ENCODE data around the gene CBX8. TPM values are rescaled to one million over a fixed set of nuclear protein-coding genes. Genes with fewer than 3 reads are reported as not detected.

The CBX8 gene
- total RNA-seq, 2 experiments from 2014 or later = 7.0 to 9.4 TPM

DNA sequence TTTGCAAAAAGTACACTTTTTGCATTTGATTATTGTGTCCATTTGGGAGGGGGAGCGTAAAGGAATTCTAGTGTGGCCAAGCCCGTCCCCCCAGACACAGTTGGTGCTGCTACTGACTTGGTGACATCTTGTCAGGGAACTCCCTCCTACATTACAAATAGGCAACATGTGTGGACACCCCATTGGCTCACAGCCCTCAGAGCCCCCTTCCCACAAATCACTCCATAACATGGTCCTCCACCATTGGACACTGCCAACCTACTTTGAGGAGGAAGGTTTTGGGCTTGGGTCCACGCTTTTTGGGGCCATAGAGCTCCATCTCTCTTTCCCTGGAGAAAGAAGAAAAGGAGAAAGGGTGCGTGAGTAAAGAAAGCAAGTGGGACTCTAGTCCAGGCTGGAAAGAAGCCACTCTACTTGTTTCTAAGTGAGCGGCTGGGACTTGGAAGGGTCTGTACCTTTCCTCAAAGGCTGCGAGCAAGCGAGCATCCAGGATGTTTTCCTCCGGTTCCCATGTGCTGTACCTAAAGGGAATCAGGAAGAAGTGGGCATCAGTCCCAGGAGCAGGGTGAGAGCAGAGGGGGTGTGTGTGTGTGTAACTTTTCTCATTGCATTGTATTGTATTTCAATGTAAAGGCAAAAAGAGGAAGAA is 958 bp downstream of the CBX8 start:
- POLR2A ChIA-PET = interaction anchor here (1.1 to 1.5 kb wide), 3 partner anchors 15 to 49 kb away, joined by 3 to 5 read pairs (median 4); partner anchors contain the start of gene CBX2

DNA sequence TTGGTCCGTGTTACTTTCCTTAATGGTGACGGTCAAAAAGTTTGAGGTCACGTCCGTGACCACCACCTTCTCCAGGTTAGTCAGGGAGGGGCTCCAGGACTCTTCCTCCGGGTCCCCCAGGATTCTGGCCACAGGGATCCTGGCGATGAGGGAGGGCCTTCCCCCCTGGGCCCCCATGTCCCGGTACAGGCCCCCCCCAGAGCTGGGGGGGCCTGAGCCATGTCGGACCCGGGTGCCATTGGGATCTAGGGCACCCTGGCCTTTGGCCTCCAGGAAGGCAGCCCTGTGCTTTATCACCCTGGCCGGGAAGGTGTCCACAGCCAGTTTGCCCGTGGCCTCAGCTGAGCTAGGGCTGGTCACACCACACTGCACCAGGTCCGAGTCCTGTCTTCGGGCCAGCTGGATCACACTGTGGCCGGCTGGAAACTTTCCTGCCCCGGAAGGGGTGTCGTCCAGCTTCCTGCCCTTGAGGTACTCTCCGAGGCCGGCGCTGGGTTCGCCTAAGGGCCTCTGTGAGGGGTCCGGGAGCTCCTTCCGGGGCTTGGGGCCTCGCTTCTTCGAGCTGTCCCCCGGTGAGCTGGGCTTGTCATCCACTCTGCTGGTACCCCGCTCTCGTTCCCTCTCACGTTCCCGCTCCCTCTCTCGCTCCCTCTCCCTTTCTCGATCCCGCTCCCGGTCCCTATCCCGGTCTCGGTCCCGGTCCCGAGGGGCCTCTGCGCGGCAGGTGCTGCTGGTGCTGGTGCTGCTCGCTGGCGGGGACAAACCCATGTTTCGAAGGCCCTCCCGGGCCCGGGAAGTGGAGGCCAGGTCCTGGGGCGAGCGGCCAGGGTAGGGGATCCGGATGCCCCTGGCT is 2.0 kb downstream of the CBX8 start:
- peaks cover 3% of the 10 kb centered on the region for H3K36me3 Mint-ChIP-seq (ENCODE audit: low read depth)
- CTCF ChIA-PET = interaction anchor here (1.1 to 1.8 kb wide), 3 partner anchors 45 to 197 kb away, joined by 3 to 6 read pairs (median 6); partner anchors contain the start of gene CBX4
- TF ChIP-seq, protein P1, sequence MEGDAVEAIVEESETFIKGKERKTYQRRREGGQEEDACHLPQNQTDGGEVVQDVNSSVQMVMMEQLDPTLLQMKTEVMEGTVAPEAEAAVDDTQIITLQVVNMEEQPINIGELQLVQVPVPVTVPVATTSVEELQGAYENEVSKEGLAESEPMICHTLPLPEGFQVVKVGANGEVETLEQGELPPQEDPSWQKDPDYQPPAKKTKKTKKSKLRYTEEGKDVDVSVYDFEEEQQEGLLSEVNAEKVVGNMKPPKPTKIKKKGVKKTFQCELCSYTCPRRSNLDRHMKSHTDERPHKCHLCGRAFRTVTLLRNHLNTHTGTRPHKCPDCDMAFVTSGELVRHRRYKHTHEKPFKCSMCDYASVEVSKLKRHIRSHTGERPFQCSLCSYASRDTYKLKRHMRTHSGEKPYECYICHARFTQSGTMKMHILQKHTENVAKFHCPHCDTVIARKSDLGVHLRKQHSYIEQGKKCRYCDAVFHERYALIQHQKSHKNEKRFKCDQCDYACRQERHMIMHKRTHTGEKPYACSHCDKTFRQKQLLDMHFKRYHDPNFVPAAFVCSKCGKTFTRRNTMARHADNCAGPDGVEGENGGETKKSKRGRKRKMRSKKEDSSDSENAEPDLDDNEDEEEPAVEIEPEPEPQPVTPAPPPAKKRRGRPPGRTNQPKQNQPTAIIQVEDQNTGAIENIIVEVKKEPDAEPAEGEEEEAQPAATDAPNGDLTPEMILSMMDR (IDR thresholded peaks at IDR 0.05) = no peak
- H3K9me3 Mint-ChIP-seq = no peaks in the 10 kb centered on the region
- H3K27ac Mint-ChIP-seq = no peak overlapping the region
- peaks cover 36% of the 10 kb centered on the region for H3K27me3 Mint-ChIP-seq
- no peak overlapping the region for H3K4me3 Mint-ChIP-seq
- POLR2A ChIA-PET = interaction anchor here (0.6 to 1.4 kb wide), 5 partner anchors 9 to 312 kb away, joined by 3 to 4 read pairs (median 3); partner anchors contain the start of gene CBX2
- ATAC-seq (no peak), DNase-seq (no peak)
- peaks cover 23% of the 10 kb centered on the region for H3K4me1 Mint-ChIP-seq (ENCODE audit: low read depth)
- intact Hi-C loops (cut with micrococcal nuclease) = loop anchor here (5.0 kb wide), 2 partner anchors 42 to 197 kb away; partner anchors contain the start of gene CBX4

More for the DNA sequence above, 958 bp downstream of the CBX8 start:
- intact Hi-C loops (cut with micrococcal nuclease) = loop anchor here (5.0 kb wide), 2 partner anchors 41 to 196 kb away; partner anchors contain the start of gene CBX4
- no peak for DNase-seq
- H3K27ac Mint-ChIP-seq = no peak overlapping the region
- H3K9me3 Mint-ChIP-seq = no peaks in the 10 kb centered on the region
- ATAC-seq = no peak
- H3K27me3 Mint-ChIP-seq = peaks cover 35% of the 10 kb centered on the region
- H3K4me1 Mint-ChIP-seq (ENCODE audit: low read depth) = peaks cover 29% of the 10 kb centered on the region
- H3K4me3 Mint-ChIP-seq = peak overlapping the region; percentile 82
- peaks cover 3% of the 10 kb centered on the region for H3K36me3 Mint-ChIP-seq (ENCODE audit: low read depth)
- CTCF ChIA-PET = interaction anchor here (1.3 to 2.2 kb wide), 4 partner anchors 12 to 44 kb away, joined by 5 to 11 read pairs (median 6); partner anchors contain the start of gene CBX4
- TF ChIP-seq, protein P1 (IDR thresholded peaks at IDR 0.05) = no peak

DNA sequence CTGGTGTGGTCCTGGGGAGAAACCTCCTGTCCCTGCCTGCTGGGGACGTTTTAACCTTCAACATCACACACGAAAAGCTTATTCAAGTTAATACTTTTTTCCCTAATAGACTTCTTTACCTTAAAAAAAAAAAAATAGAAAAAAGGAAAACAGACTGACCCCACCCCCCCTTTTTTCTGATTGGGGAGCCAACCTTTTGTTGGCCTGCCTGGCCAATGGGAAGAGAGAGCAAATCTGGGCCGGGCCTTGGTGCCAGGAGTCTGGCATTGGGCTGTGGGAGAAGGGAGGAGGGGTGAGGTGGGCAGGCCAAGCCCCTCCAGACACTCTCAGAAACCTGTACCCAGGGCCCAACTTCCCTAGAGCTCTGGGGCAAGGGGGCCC is 3.0 kb downstream of the CBX8 start:
- H3K4me3 Mint-ChIP-seq = no peak overlapping the region
- H3K36me3 Mint-ChIP-seq (ENCODE audit: low read depth) = peaks cover 3% of the 10 kb centered on the region
- ATAC-seq = no peak
- H3K4me1 Mint-ChIP-seq (ENCODE audit: low read depth) = peaks cover 19% of the 10 kb centered on the region
- DNase-seq = no peak
- ChIA-PET CTCF (interaction anchor here (1.6 to 1.8 kb wide), 2 partner anchors 46 to 51 kb away, joined by 6 read pairs; partner anchors contain the start of gene CBX4), POLR2A (interaction anchor here (0.7 to 1.3 kb wide), 3 partner anchors 10 to 19 kb away, joined by 3 to 4 read pairs (median 3); partner anchors contain the start of gene CBX2)
- H3K27ac Mint-ChIP-seq = no peak overlapping the region
- H3K9me3 Mint-ChIP-seq = no peaks in the 10 kb centered on the region
- intact Hi-C loops (cut with micrococcal nuclease) = no loop called here
- peaks cover 34% of the 10 kb centered on the region for H3K27me3 Mint-ChIP-seq
- TF ChIP-seq, protein P1 (IDR thresholded peaks at IDR 0.05) = no peak

DNA sequence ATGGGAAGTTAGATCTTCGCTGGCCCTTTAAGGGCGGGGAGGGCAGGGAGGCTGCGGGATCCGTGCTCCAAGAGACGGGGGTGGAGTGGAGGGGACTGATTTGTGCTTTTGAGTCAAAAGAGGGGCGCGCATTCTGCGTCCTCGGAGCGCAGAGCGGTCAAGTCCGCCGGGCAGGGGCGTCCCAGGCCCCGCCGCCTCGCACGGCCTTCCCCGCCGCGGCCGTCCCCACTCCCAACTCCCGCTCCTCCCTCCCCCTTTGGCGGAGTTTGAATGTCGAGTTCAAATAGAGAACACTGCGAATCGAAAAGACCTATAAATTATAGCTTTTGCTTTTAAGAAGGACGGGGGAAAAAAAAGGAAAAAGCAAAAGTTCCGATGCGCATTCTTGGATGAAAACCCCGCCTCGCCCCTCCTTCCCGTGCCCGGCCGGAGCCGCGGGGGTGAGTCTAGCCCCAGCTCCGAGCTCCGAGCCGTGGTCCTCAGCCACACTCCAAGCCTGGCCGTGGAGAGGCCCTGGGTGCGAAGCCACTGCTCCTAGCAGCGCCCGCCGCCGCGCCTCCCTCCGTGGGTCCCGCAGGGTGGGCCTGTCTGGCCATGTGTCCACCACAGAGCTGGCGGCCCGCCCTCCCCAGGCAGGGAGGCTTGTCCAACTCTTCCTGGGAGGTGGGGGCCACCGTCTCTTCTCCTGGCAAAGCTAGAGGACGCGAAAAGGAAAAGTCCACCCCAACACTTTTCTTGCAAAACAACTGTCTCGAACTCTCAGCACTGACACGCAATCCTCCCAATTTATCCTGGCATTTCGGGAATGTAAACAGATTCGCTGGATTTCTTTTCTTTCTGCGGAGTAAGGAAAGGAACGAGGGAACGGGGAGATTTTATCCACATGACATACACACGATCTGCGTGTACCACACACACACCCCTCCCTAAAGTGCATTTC is 3.6 kb downstream of the CBX8 start:
- Mint-ChIP-seq H3K36me3 (ENCODE audit: low read depth) (peaks cover 3% of the 10 kb centered on the region), H3K27me3 (peaks cover 35% of the 10 kb centered on the region), H3K27ac (no peak overlapping the region), H3K4me1 (ENCODE audit: low read depth) (peaks cover 14% of the 10 kb centered on the region), H3K4me3 (no peak overlapping the region), H3K9me3 (no peaks in the 10 kb centered on the region)
- POLR2A ChIA-PET = interaction anchor here (1.0 to 1.3 kb wide), 2 partner anchors 15 to 19 kb away, joined by 3 to 4 read pairs; partner anchors contain the start of gene CBX2
- intact Hi-C loops (cut with micrococcal nuclease) = no loop called here
- TF ChIP-seq, protein P1 (IDR thresholded peaks at IDR 0.05) = no peak
- no peak for ATAC-seq
- CTCF ChIA-PET = interaction anchor here (1.8 kb wide), 1 partner anchor 51 kb away, joined by 6 read pairs; no protein-coding TSS in a partner anchor
- DNase-seq = no peak
